Nucleus accumbens (tissue), 56 donors: ENCODE data around the gene ATP5F1D.

Experiments
- DNase-seq, 56 donors: peaks; one replicate each; lab custom pipeline; 2025; lab: John Stamatoyannopoulos, UW

The ATP5F1D gene

DNA sequence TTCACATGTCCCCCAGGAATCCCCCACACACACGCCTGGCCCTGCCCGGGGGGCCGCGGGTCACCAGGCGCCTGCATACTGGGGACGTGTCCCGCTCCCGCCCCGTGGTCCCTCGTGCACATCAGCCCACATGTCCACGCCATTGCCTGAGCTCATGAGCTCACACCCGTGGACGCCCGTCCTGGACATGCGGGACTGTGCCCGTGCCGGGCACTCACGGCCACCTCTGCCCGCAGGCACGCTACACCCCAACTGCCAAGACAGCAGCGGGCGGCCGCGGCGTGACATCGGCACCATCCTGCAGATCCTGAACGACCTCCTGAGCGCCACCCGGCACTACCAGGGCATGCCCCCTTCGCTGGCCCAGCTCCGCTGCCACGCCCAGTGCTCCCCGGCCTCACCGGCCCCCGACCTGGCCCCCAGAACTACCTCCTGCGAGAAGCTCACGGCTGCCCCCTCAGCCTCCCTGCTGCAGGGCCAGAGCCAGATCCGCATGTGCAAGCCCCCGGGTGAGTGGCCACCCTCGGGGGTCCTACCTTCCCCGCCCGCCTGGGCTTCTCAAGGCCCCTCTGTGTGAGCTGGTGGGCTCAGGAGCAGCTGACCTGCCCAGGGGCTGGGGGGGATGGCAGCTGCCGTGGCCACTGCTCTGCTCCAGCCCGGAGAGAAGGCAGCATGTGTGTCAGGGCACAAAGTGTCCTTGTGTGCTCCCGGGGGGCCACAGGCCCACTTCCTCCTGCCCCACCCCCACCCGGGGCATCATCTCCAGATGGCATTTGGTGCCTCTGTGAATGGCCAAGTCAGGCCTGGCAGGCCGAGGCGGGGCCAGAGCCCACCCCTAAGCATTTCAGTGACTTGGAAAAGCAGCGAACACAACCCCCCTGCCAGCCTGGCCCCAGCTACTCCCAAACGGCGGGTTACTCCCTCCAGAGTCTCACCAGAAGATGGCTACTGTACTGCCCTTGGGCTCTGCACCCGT lies 13.9 kb downstream of the ATP5F1D start:
- peak in 54 of 56 donors; percentile 28 to 93 (median 82) for DNase-seq

DNA sequence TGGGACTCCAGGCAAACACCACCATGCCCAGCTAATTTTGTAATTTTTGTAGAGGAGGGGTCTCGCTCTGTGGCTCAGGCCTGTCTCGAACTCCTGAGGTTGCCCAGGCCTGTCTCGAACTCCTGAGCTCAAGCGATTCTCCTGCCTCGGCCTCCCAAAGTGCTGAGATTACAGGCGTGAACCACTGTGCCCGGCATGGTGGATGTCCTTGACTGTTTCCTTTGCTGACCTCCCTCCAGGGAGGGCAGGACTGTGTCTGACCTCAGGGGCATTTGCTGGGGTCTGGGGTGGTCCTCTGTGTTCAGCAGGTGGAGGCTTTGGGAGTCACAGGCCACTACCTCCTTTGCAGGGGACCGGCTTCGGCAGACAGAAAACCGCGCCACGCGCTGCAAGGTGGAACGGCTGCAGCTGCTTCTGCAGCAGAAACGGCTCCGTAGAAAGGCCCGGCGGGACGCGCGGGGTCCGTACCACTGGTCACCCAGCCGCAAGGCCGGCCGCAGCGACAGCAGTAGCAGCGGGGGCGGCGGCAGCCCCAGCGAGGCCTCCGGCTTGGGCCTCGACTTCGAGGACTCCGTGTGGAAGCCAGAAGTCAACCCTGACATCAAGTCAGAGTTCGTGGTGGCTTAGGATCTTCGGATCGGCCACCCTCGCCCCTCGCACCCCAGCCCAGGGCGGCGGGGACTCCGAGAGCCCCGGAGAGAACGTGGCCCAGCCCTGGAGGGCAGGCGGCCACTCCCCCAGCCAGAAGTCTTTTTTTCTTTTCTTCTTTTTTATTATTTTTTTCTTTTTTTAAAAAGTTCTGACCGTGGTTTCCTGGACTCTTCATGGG lies 15.3 kb downstream of the ATP5F1D start:
- DNase-seq, result no peak

DNA sequence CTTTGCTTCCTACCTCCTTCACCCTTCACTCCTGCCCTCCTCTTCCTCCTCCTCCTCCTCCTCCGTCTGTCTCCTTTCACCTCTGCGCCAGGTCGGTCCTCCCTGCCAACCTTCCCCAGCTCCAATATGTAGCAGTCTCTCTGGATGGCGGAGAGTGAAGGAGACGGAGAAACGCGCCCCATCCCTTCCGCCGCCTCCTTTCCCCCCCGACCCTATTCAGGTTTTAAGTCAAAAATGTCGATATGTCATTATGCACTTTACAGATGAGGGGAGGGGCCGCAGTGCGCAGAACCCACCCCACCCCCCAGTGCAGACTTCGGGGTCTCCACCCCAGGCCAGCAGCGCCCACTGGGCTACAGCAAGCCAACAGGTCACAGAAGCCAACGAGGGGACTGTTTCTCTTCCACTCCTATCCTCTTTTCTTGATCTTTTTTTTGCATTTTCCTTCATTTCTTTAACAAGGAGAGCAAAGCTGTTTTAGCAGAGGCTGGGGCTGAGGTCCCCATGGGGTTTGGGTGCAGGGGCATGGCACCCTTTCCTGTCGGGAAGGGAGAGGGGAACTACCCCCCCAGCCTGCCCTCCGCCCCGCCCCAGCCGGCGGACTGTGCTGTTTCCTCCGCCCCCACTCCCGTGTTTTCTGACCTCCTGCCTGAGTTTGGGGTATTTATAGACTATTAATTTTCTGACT lies 16.1 kb downstream of the ATP5F1D start:
- no peak for DNase-seq

DNA sequence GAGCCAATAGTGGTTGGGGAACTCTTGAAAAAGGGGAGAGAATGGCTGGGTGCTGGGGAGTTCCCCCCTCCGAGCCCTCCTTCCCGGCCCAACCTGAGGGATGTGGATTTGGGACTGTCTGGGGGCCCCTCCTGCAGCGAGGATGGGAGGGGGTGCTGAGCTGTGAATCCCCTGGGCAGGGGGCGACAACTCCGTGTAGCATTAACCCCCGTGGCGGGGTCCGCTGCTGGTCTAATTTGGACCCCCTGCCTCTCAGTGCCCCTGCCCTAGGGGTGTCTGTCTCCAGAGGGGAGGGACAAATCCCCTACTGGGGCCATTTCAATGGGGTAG lies 16.6 kb downstream of the ATP5F1D start:
- no peak for DNase-seq

DNA sequence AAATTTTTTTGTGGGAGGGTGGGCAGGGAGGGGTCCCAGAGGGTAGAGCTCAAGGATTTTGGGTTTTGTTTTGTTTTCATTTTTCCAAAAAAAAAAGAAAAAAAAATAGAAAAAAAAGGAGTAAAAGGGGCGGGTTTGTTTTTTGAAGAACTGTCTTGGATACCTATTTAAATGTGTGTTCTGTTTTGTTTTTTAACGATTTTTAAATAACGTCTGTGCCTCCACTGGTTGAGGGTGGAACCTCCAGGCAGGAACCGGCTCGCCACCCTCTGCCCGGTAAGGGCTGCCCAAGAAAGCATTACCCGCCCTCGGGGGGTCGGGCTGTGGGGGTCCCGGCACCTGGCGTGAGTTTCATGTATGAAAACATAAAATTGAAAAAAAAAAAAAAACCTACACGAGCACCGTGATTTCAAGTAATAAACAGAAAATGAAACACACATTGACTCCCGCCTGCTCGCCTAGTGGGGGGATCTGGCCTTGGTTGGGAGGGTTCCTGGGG lies 17.2 kb downstream of the ATP5F1D start:
- DNase-seq, result no peak

DNA sequence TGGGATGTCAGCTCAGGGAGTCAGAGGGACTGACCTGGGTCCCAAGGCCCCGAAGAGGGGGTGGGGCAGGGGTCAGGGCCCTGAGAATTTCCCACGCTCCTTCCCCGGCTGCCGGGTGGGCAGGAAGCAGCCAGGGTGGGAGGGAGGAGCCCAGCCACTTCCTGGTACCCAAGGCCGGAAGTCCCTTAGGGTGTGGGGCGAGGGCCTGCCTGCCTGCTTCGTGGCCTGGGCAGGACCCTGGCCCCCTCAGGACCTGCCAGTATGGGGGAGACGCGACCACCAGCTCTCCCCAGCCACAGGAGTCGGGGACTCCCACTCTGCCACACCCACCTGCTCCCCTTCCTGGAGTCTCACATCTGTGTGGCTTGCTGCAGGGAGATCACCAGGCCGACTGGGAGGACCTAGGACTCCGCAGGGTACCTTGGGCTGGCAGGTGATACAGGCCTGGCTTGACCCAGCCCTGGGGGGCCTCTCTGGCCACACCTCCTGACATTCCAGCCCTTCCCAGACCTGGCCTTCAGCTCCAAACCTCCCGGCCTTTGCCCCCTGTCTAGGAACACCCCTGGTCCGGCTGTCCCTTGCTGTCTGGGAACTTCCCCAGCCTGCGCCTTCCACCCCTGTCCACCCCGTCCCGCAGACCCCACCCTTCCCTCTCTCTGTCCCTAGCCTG lies 17.8 kb downstream of the ATP5F1D start:
- DNase-seq, result peak in 9 of 56 donors; percentile 11 to 48 (median 17)

DNA sequence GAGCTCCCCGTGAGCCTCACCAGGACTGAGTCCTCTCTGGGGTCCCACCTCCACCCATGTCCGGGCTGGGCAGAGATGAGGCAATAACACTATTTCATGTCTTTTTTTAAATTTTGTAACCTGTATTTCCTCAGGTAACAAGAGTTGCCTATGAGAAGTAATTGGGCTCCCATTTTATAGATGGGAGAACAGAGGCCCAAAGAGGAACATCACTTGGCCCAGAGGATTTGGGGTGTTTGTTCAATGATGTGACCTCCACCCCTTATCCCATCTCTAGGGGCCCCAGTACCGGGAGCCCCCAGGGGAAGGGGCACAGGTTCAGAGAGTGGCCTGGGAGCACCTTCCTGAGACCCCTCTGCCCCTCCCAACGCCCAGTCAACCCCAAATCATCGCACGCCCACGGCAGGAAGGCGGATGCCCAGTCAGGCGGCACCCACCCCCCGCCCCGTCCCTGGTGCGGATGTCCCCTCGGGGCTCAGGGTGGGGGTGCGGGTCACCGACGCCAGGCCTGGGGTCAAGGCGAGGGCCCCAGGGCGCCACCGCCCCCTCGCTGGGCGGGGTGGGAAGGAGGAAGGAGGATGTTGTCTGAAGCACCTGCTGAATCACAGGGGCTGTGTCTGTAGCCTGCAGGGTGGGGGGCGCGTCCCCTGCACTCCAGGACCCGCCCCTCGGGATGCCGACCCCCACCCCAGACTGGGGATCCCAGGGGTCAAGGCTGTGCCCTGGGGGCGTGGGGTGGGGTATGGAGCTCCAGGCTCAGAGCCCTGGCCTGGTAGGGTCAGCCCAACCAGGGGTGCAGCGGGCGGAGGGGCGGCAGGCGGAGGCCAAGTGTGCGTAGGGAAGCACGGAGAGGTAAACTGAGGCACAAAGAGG lies 18.6 kb downstream of the ATP5F1D start:
- DNase-seq, result peak in 1 of 56 donors; percentile 68

DNA sequence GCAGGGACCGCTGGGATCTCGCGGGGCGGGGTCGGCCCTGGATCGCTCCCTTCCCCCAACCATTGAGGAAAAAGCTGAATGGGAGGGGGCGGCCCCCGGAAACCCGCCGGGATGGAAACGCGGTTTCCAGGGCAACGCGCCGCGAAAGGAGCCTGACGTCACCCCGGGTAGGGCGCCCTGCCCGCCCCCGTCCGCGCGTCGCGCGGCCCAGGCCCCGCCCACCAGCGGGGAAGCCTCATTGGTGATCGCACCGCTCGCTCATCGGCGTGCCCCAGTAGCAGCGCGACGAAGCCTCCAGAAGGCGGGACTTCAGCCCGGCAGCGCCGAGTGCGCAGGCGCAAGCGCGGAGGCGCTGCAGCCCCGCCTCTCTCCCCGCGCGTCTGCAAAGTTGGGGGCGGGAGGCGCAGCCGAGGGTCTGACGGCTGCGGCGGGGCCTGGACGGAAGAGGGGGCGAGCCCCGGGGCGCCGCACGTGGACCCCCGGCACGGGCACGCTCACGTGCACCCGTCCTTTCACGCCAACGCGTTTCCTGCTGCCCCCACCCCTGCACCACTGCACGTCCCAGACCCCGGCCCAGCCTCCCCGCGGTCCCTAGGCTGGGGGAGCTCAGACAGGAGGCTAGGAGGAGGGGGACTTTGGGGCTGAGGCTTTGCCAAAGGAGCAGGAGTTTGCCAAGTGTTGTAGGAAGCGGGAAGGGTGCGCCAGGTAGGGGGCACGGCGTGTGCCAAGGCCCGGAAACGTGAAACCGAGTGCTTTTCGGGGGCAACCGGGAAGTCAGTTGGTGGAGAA lies 19.4 kb downstream of the ATP5F1D start:
- DNase-seq, result peak; percentile 53 to 97 (median 92)

DNA sequence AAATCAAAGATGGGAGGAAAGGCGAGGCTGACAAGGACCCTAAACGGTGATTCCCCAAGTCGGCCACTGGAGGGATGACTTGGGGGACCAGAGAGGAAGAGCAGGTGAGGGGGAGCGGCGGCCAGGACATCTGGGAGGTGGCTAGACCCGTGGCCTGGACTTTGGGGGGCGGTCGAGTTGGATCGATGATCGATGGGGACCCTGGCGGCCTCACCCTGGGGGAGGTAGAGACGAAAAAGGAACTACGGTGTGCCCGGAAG lies 19.9 kb downstream of the ATP5F1D start:
- peak in 2 of 56 donors; percentile 51 to 60 for DNase-seq

DNA sequence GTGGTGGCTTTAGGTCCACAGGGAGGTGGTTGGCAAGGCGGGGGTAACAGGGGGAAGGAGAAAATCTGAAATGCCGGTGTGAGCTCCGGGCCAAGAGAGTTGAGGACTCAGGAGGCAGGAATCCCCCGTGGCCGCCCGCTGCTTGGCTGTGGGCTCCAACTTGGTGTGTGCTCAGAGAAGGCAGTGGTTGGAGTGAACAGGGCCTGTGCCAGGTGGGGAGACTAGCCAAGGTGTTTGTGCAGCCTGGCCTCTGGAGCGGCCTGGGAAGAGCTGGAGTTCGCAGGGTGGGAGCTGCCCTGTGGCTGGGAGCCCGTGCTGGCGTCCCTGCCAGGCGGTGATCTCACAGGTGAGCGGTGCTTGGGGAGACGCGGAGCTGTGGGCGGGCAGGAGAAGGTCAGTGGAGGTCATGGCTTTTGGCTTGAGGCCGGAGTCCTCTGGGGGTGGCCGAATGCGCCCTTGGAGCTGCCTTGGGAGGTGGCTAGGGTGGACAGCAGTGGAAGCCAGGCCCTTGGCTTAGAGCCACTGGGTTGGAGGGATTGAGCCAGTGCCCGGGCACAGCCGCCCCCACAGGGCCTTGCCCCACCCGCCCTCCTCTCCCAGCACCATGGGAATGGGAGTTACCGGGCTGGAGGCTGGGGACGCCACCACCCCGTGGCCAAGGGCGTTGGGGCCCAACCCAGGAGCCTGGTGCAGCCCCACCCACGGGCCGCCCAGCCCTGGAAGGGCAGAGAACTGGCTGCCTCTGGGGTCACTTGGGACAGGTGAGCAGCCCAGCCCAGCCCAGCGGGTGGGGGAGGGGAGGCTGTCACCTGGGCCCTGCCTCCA lies 20.5 kb downstream of the ATP5F1D start:
- peak in 31 of 56 donors; percentile 16 to 71 (median 38) for DNase-seq

DNA sequence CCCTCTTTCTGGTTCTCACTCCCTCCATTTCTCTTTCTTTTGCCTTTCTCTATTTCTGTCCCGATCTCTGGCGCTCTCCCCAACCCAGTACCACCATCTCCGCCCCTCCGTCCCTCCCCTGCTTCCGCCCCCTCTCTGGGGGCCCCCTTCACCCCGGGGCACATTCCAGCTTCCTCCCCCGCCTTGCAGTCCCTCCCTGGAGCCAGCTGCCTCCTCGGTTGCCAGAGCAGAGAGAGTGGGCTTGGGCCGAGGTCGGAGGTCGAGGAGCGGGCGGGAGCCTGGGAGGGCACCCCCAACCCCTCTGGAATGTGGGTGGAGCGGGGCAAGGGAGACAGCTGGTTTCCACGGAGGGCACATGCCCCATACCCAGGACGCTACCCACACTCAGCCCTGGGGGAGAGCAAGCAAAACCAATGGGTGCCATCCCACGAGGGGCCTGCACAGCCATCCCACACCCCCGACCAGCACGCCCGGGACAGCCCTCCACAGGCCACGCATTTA lies 21.1 kb downstream of the ATP5F1D start:
- peak in 1 of 56 donors; percentile 43 for DNase-seq

DNA sequence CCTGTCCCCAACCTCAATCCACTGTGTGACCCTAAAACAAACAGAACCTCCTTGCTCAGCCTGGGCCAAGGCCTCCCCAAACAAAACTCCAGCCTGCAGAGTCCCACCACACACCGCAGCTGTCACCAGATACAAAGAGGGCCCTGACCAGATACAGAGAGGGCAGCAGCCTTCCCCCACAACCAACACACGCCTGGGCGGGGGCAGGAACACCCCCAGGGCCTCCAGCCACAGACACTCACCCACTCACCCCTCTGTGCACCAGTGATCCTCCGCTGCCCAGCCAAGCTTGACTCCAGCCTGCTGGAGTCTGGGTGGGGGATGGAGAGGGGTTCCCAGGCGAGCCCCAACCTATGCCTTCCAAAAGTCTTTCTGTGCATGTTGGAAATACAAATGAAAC lies 21.6 kb downstream of the ATP5F1D start:
- DNase-seq, result no peak

DNA sequence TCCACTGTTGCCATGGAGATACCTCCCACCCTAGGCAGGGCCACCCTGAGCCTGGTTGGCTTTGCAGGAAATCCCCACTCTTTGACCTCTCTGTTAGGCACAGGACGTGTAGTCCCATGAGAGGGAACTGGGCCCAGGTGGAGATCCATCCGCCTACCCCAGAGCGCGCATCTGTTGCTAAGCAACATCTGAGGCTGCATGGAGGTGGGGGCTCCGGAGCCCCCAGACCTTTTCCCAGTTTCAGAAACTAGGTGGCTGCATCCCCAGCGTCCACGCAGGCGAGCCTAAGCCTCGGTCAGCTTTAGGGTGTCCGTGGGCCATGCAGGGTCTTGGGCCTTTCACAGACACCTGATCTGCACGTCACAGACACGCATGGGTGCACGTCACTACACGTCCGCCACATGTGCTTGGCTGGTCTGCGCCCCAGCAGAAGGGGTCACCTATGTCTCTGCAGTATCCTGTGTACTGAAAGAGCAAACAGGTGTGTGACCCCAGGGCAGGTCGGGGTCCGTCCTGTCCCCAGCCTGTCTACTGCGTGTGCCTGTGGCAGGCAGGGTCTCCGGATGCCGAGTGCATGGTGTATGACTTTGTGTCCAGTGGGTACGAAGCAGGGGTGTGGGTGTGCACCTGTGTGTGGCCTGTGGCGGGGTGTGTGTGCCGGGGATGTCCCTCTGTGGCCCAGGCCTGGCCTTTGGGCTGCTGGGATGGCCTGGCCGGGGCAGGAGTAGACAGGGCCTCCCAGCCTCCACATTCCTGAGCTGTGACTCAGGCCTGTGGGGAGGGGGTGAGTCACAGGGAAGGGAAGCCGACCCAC lies 23.5 kb downstream of the ATP5F1D start:
- DNase-seq, result peak in 6 of 56 donors; percentile 21 to 47 (median 32)

DNA sequence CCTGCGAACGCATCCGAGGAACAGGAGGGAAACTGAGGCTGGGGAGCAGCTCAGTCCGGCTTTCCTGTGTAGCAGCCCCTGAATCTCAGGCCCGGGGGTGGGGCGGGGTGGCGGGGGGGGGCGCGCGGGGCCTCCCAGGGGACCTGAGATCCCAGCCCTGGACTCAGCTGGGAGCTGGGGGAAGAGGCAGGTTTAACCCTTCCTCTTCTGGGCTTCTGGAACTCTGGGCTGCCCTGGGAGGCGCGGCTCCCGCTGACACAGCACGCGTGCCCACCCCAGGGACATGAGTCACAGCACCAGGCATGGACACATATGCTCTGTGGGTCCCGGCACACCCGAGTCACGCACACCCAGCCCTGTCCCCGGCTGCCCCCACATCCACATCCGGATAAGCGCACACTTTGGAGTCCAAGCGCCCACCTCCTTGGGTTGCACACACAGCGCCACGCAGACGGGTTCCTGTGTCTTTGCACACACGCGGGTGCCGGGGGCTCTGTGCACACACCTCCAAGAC lies 24.1 kb downstream of the ATP5F1D start:
- peak in 9 of 56 donors; percentile 14 to 58 (median 24) for DNase-seq

DNA sequence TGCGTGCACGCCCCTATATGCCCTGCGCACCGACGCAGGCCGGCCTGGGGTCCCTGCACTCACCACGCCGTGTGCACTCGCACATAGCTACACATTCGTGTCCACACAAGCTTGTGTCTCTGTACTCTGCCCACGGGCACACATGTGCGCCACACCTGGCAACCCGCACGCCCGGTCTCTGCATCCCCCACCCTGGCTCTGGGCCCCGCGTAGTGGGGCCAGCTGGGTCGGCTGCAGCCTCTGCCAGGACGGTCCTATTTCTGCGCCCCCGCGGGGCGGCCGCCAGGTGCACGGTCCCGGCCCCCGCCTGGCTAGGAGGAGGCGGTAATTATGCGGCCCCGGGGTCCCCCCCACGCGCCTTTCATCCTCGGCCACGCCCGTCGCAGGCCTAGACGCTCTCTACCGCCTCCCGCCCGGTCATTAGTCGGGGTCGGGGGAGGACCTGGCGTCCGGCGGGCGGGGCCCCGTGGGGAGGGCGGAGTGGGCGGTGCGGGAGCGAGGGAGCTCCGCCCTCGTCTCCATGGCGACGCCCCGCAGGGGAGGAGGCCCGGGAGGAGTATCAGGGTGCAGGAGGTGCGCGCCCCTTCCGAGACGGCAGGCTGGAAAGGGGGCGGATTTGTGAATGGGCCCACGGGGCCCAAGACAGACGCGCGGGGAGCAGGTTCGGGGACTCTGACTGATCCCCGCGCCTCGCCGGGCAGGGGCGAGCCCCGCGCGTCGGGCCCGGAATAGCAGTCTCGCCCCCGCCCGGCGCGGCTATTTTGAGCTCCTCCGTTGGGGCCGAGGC lies 24.8 kb downstream of the ATP5F1D start:
- DNase-seq, result peak in 47 of 56 donors; percentile 27 to 85 (median 62)
